Peyer's patch (tissue), 4 donors: ENCODE results near the gene PCDHB8. TPM values are rescaled to one million over a fixed set of nuclear protein-coding genes. Genes with fewer than 3 reads are reported as not detected.
A peak's percentile ranks its signal among the peaks of the same experiment; 100 is the strongest.
"Not testable (repeated sequence)": the region's sequence is repeated elsewhere in the genome, so short reads cannot be mapped to it uniquely, and the experiment has no call there.

ENCODE experiments used
- DNase-seq, 3 donors: peaks; one replicate each; pipeline ENCODE4 v3.0.0-alpha.2; 2017 to 2019
- H3K27ac ChIP-seq, 4 donors: fragments of 200-600 bp; sonication (generic); one replicate each; pipeline ENCODE4 v1.5.1; 2016 to 2019
- H3K27me3 ChIP-seq, 2 donors: fragments of 200-600 bp; sonication (generic); one replicate each; pipeline ENCODE4 v1.5.1; 2019
- H3K36me3 ChIP-seq, 3 donors: fragments of 200-600 bp; sonication (generic); one replicate each; pipeline ENCODE4 v1.5.1; 2016 to 2019
- H3K4me1 ChIP-seq, 4 donors: fragments of 200-600 bp; sonication (generic); one replicate each; pipeline ENCODE4 v1.5.1; 2016 to 2019
- H3K4me3 ChIP-seq, 4 donors: fragments of 200-600 bp; sonication (generic); 1 replicate in 3 of 4; 2 replicates in 1 of 4; pipeline ENCODE4 v1.5.1; 2016 to 2019; ENCODE audit warnings: mild to moderate bottlenecking in 1 of 4
- H3K9me3 ChIP-seq, 4 donors: fragments of 200-600 bp; sonication (generic); one replicate each; pipeline ENCODE4 v1.5.1; 2016 to 2019; ENCODE audit warnings: mild to moderate bottlenecking in 1 of 4
- CTCF ChIP-seq, 6 experiments: fragments of 450-650 bp in 4 of 6; fragments of 200-600 bp in 2 of 6; sonication (generic) in 1 of 6; IDR thresholded peaks; one replicate each; pipeline ENCODE4 v1.5.1; 2017 to 2019; ENCODE audit warnings: antibody characterized with exemption in 6 of 6, mild to moderate bottlenecking in 3 of 6, moderate library complexity in 1 of 6
- POLR2A ChIP-seq, 2 donors: fragments of 450-650 bp; IDR thresholded peaks; one replicate each; pipeline ENCODE4 v1.5.1; 2017; ENCODE audit warnings: antibody characterized with exemption in 2 of 2, mild to moderate bottlenecking in 2 of 2, moderate library complexity in 2 of 2
- total RNA-seq, 4 donors: library from RNA; depleted of rRNA; stranded (reverse); fragments of >200 nt; gene quantifications; one replicate each; pipeline ENCODE4 v1.1.0, GENCODE V29; 2016

The PCDHB8 gene
- total RNA-seq, 4 donors from 2014 or later = not detected

- H3K36me3 ChIP-seq, DNase-seq, H3K4me1 ChIP-seq, H3K27ac ChIP-seq, H3K4me3 ChIP-seq, H3K27me3 ChIP-seq: not testable (repeated sequence)
- TF ChIP-seq CTCF (IDR thresholded peaks at IDR 0.05) = peak in 3 of 6 experiments; percentile 9 to 25 (median 22)
- peaks cover 0 to 27% (median 0%) of the 10 kb centered on the region in 4 donors for H3K9me3 ChIP-seq
These were observed 36.2 kb downstream of the PCDHB8 start, which contains the start of gene PCDHB13 for GRCh38 chr5:141213656-141214339. PCDHB13 (plus strand) TSS chr5:141213919; CDS start chr5:141214124, 205 bp downstream.

- not testable (repeated sequence) for H3K4me1 ChIP-seq, H3K27me3 ChIP-seq, DNase-seq, H3K4me3 ChIP-seq, H3K36me3 ChIP-seq, H3K27ac ChIP-seq
- H3K9me3 ChIP-seq = peaks cover 0 to 27% (median 0%) of the 10 kb centered on the region in 4 donors
These were observed 37.0 kb downstream of the PCDHB8 start for GRCh38 chr5:141214583-141214982.

GRCh38 chr5:141215504-141215903 is 37.9 kb downstream of the PCDHB8 start:
- peaks cover 0 to 22% (median 0%) of the 10 kb centered on the region in 4 donors for H3K9me3 ChIP-seq
- DNase-seq, H3K27me3 ChIP-seq, H3K4me3 ChIP-seq, H3K27ac ChIP-seq, H3K4me1 ChIP-seq, H3K36me3 ChIP-seq: not testable (repeated sequence)

DNA sequence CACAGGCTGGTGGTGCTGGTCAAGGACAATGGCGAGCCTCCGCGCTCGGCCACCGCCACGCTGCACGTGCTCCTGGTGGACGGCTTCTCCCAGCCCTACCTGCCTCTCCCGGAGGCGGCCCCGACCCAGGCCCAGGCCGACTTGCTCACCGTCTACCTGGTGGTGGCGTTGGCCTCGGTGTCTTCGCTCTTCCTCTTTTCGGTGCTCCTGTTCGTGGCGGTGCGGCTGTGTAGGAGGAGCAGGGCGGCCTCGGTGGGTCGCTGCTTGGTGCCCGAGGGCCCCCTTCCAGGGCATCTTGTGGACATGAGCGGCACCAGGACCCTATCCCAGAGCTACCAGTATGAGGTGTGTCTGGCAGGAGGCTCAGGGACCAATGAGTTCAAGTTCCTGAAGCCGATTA is 38.4 kb downstream of the PCDHB8 start:
- H3K4me1 ChIP-seq, H3K4me3 ChIP-seq, H3K27ac ChIP-seq, H3K36me3 ChIP-seq, DNase-seq, H3K27me3 ChIP-seq: not testable (repeated sequence)
- peaks cover 0 to 22% (median 0%) of the 10 kb centered on the region in 4 donors for H3K9me3 ChIP-seq

GRCh38 chr5:141223112-141223783 is 45.7 kb downstream of the PCDHB8 start, which contains the start of gene PCDHB14:
PCDHB14 (plus strand) TSS chr5:141223343; CDS start chr5:141223506, 163 bp downstream.
- Histone ChIP-seq H3K4me1 (no peaks in the 10 kb centered on the region), H3K36me3 (no peaks in the 10 kb centered on the region), H3K27ac (no peak within 1 kb of the TSS), H3K4me3 (peak within 1 kb of the TSS in 1 of 4 donors; percentile 11), H3K27me3 (no peaks in the 10 kb centered on the region), H3K9me3 (peaks cover 0 to 28% (median 0%) of the 10 kb centered on the region in 4 donors)
- TF ChIP-seq CTCF (IDR thresholded peaks at IDR 0.05) (peak in 1 of 6 experiments; percentile 8), POLR2A (IDR thresholded peaks at IDR 0.05) (no peak)
- no peak for DNase-seq

- H3K4me1 ChIP-seq, H3K36me3 ChIP-seq, H3K4me3 ChIP-seq, H3K27ac ChIP-seq, DNase-seq, H3K27me3 ChIP-seq: not testable (repeated sequence)
- peaks cover 0 to 35% (median 0%) of the 10 kb centered on the region in 4 donors for H3K9me3 ChIP-seq
These were observed 47.3 kb downstream of the PCDHB8 start for GRCh38 chr5:141224844-141225243.

- not testable (repeated sequence) for H3K4me3 ChIP-seq, H3K36me3 ChIP-seq, H3K27me3 ChIP-seq, H3K4me1 ChIP-seq, H3K27ac ChIP-seq, DNase-seq
- H3K9me3 ChIP-seq = peaks cover 0 to 35% (median 0%) of the 10 kb centered on the region in 4 donors
These were observed 47.8 kb downstream of the PCDHB8 start for GRCh38 chr5:141225421-141225820.

Other genes starting within 250 kb of the PCDHB8 start
- gene PCDHAC2, start 211.3 kb upstream of the PCDHB8 start, total RNA-seq = 1 to 10 TPM in 1 of 4 donors, under 1 TPM in 3; 0.18 to 1.7 (median 0.43) TPM
- not detected for gene PCDHB1, start 126.4 kb upstream of the PCDHB8 start, total RNA-seq
- 1 to 10 TPM in 1 of 4 donors, under 1 TPM in 3; 0.35 to 1.3 (median 0.65) TPM for gene PCDHB2, start 83.2 kb upstream of the PCDHB8 start, total RNA-seq
- 1 to 10 TPM in 2 of 4 donors, under 1 TPM in 1, not detected in 1; 0.70 to 4.1 (median 1.1) TPM for gene PCDHB3, start 77.3 kb upstream of the PCDHB8 start, total RNA-seq
- gene PCDHB4, start 56.0 kb upstream of the PCDHB8 start, total RNA-seq = 1 to 10 TPM in 2 of 4 donors, under 1 TPM in 1, not detected in 1; 0.80 to 6.6 (median 1.2) TPM
- under 1 TPM in 1 of 4 donors, not detected in 3; 0.18 TPM for gene PCDHB5, start 42.6 kb upstream of the PCDHB8 start, total RNA-seq
- gene PCDHB6, start 27.7 kb upstream of the PCDHB8 start, total RNA-seq = under 1 TPM in 1 of 4 donors, not detected in 3; 0.54 TPM
- under 1 TPM in 2 of 4 donors, not detected in 2; 0.53 to 0.54 TPM for gene PCDHB7, start 5.1 kb upstream of the PCDHB8 start, total RNA-seq
- 1 to 10 TPM in 1 of 4 donors, under 1 TPM in 2, not detected in 1; 0.35 to 5.8 (median 0.40) TPM for gene PCDHB16, start 4.6 kb downstream of the PCDHB8 start, total RNA-seq
- gene PCDHB9, start 9.4 kb downstream of the PCDHB8 start, total RNA-seq = 1 to 10 TPM in 1 of 4 donors, under 1 TPM in 3; 0.18 to 1.7 (median 0.39) TPM
- under 1 TPM in 3 of 4 donors, not detected in 1; 0.54 to 0.83 (median 0.76) TPM for gene PCDHB10, start 14.6 kb downstream of the PCDHB8 start, total RNA-seq
- gene PCDHB11, start 21.8 kb downstream of the PCDHB8 start, total RNA-seq = 1 to 10 TPM in 1 of 4 donors, under 1 TPM in 1, not detected in 2; 0.27 to 2.8 TPM
- gene PCDHB12, start 30.9 kb downstream of the PCDHB8 start, total RNA-seq = 1 to 10 TPM in 1 of 4 donors, under 1 TPM in 3; 0.35 to 4.1 (median 0.88) TPM
- gene PCDHB13, start 36.1 kb downstream of the PCDHB8 start, total RNA-seq = under 1 TPM; 0.13 to 0.83 (median 0.32) TPM
- gene PCDHB14, start 45.6 kb downstream of the PCDHB8 start, total RNA-seq = 1 to 10 TPM in 1 of 4 donors, under 1 TPM in 2, not detected in 1; 0.19 to 1.1 (median 0.54) TPM
- under 1 TPM in 2 of 4 donors, not detected in 2; 0.27 to 0.35 TPM for gene PCDHB15, start 67.6 kb downstream of the PCDHB8 start, total RNA-seq
- 1 to 10 TPM; 1.1 to 4.1 (median 2.9) TPM for gene SLC25A2, start 126.3 kb downstream of the PCDHB8 start, total RNA-seq
- gene TAF7, start 143.0 kb downstream of the PCDHB8 start, total RNA-seq = 10 to 100 TPM; 42.2 to 80.0 (median 47.5) TPM
- 1 to 10 TPM in 1 of 4 donors, not detected in 3; 1.7 TPM for gene PCDHGA1, start 152.7 kb downstream of the PCDHB8 start, total RNA-seq
- gene PCDHGA2, start 161.0 kb downstream of the PCDHB8 start, total RNA-seq = 1 to 10 TPM in 2 of 4 donors, under 1 TPM in 1, not detected in 1; 0.57 to 1.7 (median 1.1) TPM
- 1 to 10 TPM in 1 of 4 donors, under 1 TPM in 2, not detected in 1; 0.40 to 1.7 (median 0.76) TPM for gene PCDHGA3, start 166.0 kb downstream of the PCDHB8 start, total RNA-seq
- gene PCDHGB1, start 172.3 kb downstream of the PCDHB8 start, total RNA-seq = under 1 TPM in 3 of 4 donors, not detected in 1; 0.27 to 0.53 (median 0.47) TPM
- 1 to 10 TPM in 2 of 4 donors, under 1 TPM in 2; 0.27 to 3.3 (median 0.81) TPM for gene PCDHGA4, start 177.2 kb downstream of the PCDHB8 start, total RNA-seq
- gene PCDHGB2, start 182.2 kb downstream of the PCDHB8 start, total RNA-seq = 1 to 10 TPM; 1.2 to 5.8 (median 1.6) TPM
- 10 to 100 TPM in 1 of 4 donors, 1 to 10 TPM in 2, under 1 TPM in 1; 0.94 to 10.7 (median 1.7) TPM for gene PCDHGA5, start 186.4 kb downstream of the PCDHB8 start, total RNA-seq
- 1 to 10 TPM; 1.6 to 5.0 (median 2.0) TPM for gene PCDHGB3, start 192.5 kb downstream of the PCDHB8 start, total RNA-seq
- gene PCDHGA6, start 196.1 kb downstream of the PCDHB8 start, total RNA-seq = 1 to 10 TPM in 2 of 4 donors, under 1 TPM in 2; 0.70 to 4.1 (median 1.0) TPM
- 1 to 10 TPM in 2 of 4 donors, under 1 TPM in 2; 0.35 to 2.5 (median 0.95) TPM for gene PCDHGA7, start 205.0 kb downstream of the PCDHB8 start, total RNA-seq
- 1 to 10 TPM; 1.1 to 3.3 (median 1.9) TPM for gene PCDHGB4, start 209.9 kb downstream of the PCDHB8 start, total RNA-seq
- gene PCDHGA8, start 214.8 kb downstream of the PCDHB8 start, total RNA-seq = 1 to 10 TPM in 2 of 4 donors, under 1 TPM in 2; 0.35 to 2.5 (median 1.1) TPM
- gene PCDHGB5, start 220.2 kb downstream of the PCDHB8 start, total RNA-seq = 1 to 10 TPM; 2.3 to 9.1 (median 2.9) TPM
- 10 to 100 TPM in 1 of 4 donors, 1 to 10 TPM in 3; 1.9 to 17.3 (median 4.0) TPM for gene PCDHGA9, start 225.0 kb downstream of the PCDHB8 start, total RNA-seq
- 1 to 10 TPM; 1.1 to 7.4 (median 3.3) TPM for gene PCDHGB6, start 230.2 kb downstream of the PCDHB8 start, total RNA-seq
- 1 to 10 TPM; 3.2 to 7.7 (median 4.2) TPM for gene PCDHGA10, start 235.2 kb downstream of the PCDHB8 start, total RNA-seq
- 1 to 10 TPM; 4.0 to 5.8 (median 4.3) TPM for gene PCDHGB7, start 239.9 kb downstream of the PCDHB8 start, total RNA-seq
- gene PCDHGA11, start 243.3 kb downstream of the PCDHB8 start, total RNA-seq = 1 to 10 TPM; 1.1 to 5.0 (median 2.4) TPM